Measurements from ENCODE around the gene KXD1.
"Not testable (repeated sequence)": the region's sequence is repeated elsewhere in the genome, so short reads cannot be mapped to it uniquely, and the experiment has no call there.

KXD1 gene

GRCh38 chr19:18557411-18558201 is at the start of gene KXD1:
KXD1 (plus strand) TSS chr19:18557870; CDS start chr19:18562057, 4,187 bp downstream.
- peak; percentile 98 for DNase-seq

- no peak for DNase-seq
Observed at GRCh38 chr19:18508585-18508984, 49.1 kb upstream of the KXD1 start.

- no peak for DNase-seq
Observed at GRCh38 chr19:18510216-18510615, 47.5 kb upstream of the KXD1 start.

- DNase-seq: no peak
Observed at GRCh38 chr19:18513868-18514267, 43.8 kb upstream of the KXD1 start.

GRCh38 chr19:18514800-18515682 is 42.6 kb upstream of the KXD1 start:
- DNase-seq: no peak

- no peak for DNase-seq
Observed at GRCh38 chr19:18515959-18516358, 41.7 kb upstream of the KXD1 start.

GRCh38 chr19:18517606-18518005 is 40.1 kb upstream of the KXD1 start:
- no peak for DNase-seq

- no peak for DNase-seq
Observed at GRCh38 chr19:18518639-18519038, 39.0 kb upstream of the KXD1 start.

GRCh38 chr19:18519962-18520847 is 37.5 kb upstream of the KXD1 start:
- DNase-seq: peak; percentile 82

GRCh38 chr19:18520848-18521691 is 36.6 kb upstream of the KXD1 start:
- peak; percentile 52 for DNase-seq

GRCh38 chr19:18521692-18522123 is 36.0 kb upstream of the KXD1 start, which contains the start of gene ELL:
ELL (minus strand) TSS chr19:18522070; CDS start chr19:18522055, 15 bp downstream.
- DNase-seq: no peak

- peak; percentile 100 for DNase-seq
Observed at GRCh38 chr19:18522124-18522861, 35.4 kb upstream of the KXD1 start.

GRCh38 chr19:18522862-18523440 is 34.7 kb upstream of the KXD1 start:
- not testable (repeated sequence) for DNase-seq

GRCh38 chr19:18523841-18524240 is 33.8 kb upstream of the KXD1 start:
- no peak for DNase-seq

- no peak for DNase-seq
Observed at GRCh38 chr19:18526316-18526715, 31.4 kb upstream of the KXD1 start.

GRCh38 chr19:18529782-18530181 is 27.9 kb upstream of the KXD1 start:
- DNase-seq: no peak

- no peak for DNase-seq
Observed at GRCh38 chr19:18531485-18531884, 26.2 kb upstream of the KXD1 start.

GRCh38 chr19:18532168-18532890 is 25.3 kb upstream of the KXD1 start:
- no peak for DNase-seq

GRCh38 chr19:18533058-18533457 is 24.6 kb upstream of the KXD1 start:
- DNase-seq: no peak

GRCh38 chr19:18536475-18536874 is 21.2 kb upstream of the KXD1 start:
- no peak for DNase-seq
